Hepatocyte (in vitro differentiated cells): ENCODE measurements around the gene EPHA2. TPM values are rescaled to one million over a fixed set of nuclear protein-coding genes. Genes with fewer than 3 reads are reported as not detected.

Experiments used
- DNase-seq: peaks from one replicate; pipeline ENCODE4 v3.0.0-alpha.2; 2016; ENCODE audit warnings: low spot score
- H2AFZ ChIP-seq: fragments of 200-600 bp; sonication (generic); 2 replicates; pipeline ENCODE4 v1.6.0; 2016; ENCODE audit warnings: antibody characterized with exemption, mild to moderate bottlenecking
- H3K27ac ChIP-seq: fragments of 200-600 bp; sonication (generic); 2 replicates; pipeline ENCODE4 v1.5.1; 2016; ENCODE audit warnings: mild to moderate bottlenecking
- H3K27me3 ChIP-seq: fragments of 200-600 bp; sonication (generic); 2 replicates; pipeline ENCODE4 v1.6.1; 2016
- H3K36me3 ChIP-seq: fragments of 200-600 bp; sonication (generic); replicated peaks from 2 replicates; pipeline ENCODE4 v1.5.1; 2016; ENCODE audit warnings: low read depth; ENCODE audit not compliant: insufficient read depth
- H3K4me1 ChIP-seq: fragments of 200-600 bp; sonication (generic); 2 replicates; pipeline ENCODE4 v1.5.1; 2016; ENCODE audit warnings: mild to moderate bottlenecking, moderate library complexity; ENCODE audit not compliant: insufficient read depth
- H3K4me2 ChIP-seq: fragments of 200-600 bp; sonication (generic); 2 replicates; pipeline ENCODE4 v1.6.0; 2016
- H3K4me3 ChIP-seq: fragments of 200-600 bp; sonication (generic); 2 replicates; pipeline ENCODE4 v1.5.1; 2016; ENCODE audit warnings: mild to moderate bottlenecking
- H3K79me2 ChIP-seq: fragments of 200-600 bp; sonication (generic); 2 replicates; pipeline ENCODE4 v1.6.0; 2017; ENCODE audit warnings: mild to moderate bottlenecking
- H3K9me2 ChIP-seq: fragments of 200-600 bp; sonication (generic); replicated peaks from 2 replicates; pipeline ENCODE4 v1.6.0; 2017; ENCODE audit warnings: mild to moderate bottlenecking; ENCODE audit not compliant: insufficient read depth
- H3K9me3 ChIP-seq: fragments of 200-600 bp; sonication (generic); 2 replicates; pipeline ENCODE4 v1.5.1; 2016; ENCODE audit warnings: low read depth, mild to moderate bottlenecking
- H4K20me1 ChIP-seq: fragments of 200-600 bp; sonication (generic); 2 replicates; pipeline ENCODE4 v1.6.0; 2016; ENCODE audit warnings: mild to moderate bottlenecking; ENCODE audit not compliant: insufficient read depth, poor library complexity, severe bottlenecking
- CTCF ChIP-seq: fragments of 200-600 bp; sonication (generic); IDR thresholded peaks from 2 replicates; pipeline ENCODE4 v1.5.1; 2016; ENCODE audit warnings: antibody characterized with exemption, mild to moderate bottlenecking; ENCODE audit not compliant: poor library complexity
- EZH2 ChIP-seq: fragments of 200-600 bp; sonication (generic); IDR thresholded peaks from 2 replicates; pipeline ENCODE4 v1.6.1; 2016; ENCODE audit warnings: antibody characterized with exemption, mild to moderate bottlenecking, borderline replicate concordance
- EZH2phosphoT487 ChIP-seq: fragments of 200-600 bp; sonication (generic); IDR thresholded peaks from one replicate; pipeline ENCODE4 v1.6.1; 2018; ENCODE audit warnings: antibody characterized with exemption, mild to moderate bottlenecking, low read depth, moderate library complexity; ENCODE audit not compliant: unreplicated experiment, severe bottlenecking
- WGBS: methylation state at CpG from one replicate; pipeline ENCODE4 v1.1.6; 2016; ENCODE audit warnings: low lambda C conversion rate; ENCODE audit errors: missing lambda C conversion rate; 5-methylcytosine and 5-hydroxymethylcytosine counted together
- polyA plus RNA-seq: library from polyadenylated mRNA; unstranded; fragments of >200 nt; fragmentation: Nextera tagmentation; extraction: Ambion mirVana; gene quantifications from 2 replicates; pipeline ENCODE4 v1.2.1, GENCODE V29; 2016
- total RNA-seq: library from RNA; depleted of rRNA; stranded (reverse); fragments of >200 nt; gene quantifications from 2 replicates; pipeline ENCODE4 v1.2.3, GENCODE V29; 2014

Gene EPHA2
- total and polyA plus RNA-seq, 2 experiments from 2014 or later: 20.4 to 27.3 TPM

DNA sequence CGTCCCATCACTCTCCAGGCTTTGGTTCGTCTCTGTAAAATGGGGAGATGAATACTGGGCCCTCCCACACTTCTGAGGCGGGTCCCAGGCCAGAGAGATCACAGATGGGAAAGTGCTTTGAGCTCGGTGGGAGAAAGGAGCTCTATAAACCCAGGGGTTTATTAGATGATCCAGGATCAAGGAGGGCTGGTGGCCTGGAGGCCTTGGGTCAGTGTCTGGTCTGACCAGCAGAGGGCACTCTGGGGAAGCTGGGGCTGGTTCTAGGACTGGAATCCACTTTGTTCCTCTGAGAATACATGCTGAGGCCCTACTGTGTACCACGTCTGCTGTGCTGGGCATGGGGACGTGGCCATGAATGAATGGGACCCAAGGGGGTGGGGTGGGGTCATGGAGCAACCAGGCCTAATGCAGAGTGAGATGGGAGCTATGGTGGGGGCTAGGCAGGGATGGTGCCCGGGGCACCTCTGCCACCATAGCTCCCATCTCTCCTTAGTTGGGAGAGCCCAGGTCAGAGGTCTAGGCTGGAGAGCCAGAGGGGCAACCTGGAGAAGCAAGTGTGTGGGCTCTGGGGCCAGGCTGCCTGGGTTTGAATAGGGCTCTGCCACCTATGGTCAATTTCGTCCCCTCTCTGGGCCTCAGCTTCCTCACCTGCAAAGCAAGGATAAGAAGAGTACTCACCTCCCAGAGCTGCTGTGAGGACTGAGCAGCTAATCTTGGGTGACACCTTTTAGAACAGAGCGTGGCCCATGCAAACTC lies 73.4 kb downstream of the EPHA2 start:
- TF ChIP-seq EZH2phosphoT487: no peak
- TF ChIP-seq CTCF: peak; percentile 84
- no peaks in the 10 kb centered on the region for H3K9me3 ChIP-seq
- H3K9me2 ChIP-seq: no peaks in the 10 kb centered on the region
- peak; percentile 76 for DNase-seq
- no peaks in the 10 kb centered on the region for H3K79me2 ChIP-seq
- WGBS: 79% methylated on average over 9 of the region's 9 CpGs
- no peak overlapping the region for H3K4me3 ChIP-seq
- no peak overlapping the region for H2AFZ ChIP-seq
- H3K27ac ChIP-seq: no peak overlapping the region
- no peaks in the 10 kb centered on the region for H3K27me3 ChIP-seq
- H4K20me1 ChIP-seq: no peaks in the 10 kb centered on the region
- H3K4me1 ChIP-seq: no peaks in the 10 kb centered on the region
- H3K4me2 ChIP-seq: no peak overlapping the region
- H3K36me3 ChIP-seq: no peaks in the 10 kb centered on the region

GRCh38 chr1:16081636-16082035 lies 74.2 kb downstream of the EPHA2 start:
- Histone ChIP-seq H3K9me3 (no peaks in the 10 kb centered on the region), H3K4me3 (no peak overlapping the region), H2AFZ (no peak overlapping the region), H4K20me1 (no peaks in the 10 kb centered on the region), H3K9me2 (no peaks in the 10 kb centered on the region), H3K27me3 (no peaks in the 10 kb centered on the region), H3K4me1 (no peaks in the 10 kb centered on the region), H3K4me2 (no peak overlapping the region), H3K79me2 (no peaks in the 10 kb centered on the region), H3K36me3 (no peaks in the 10 kb centered on the region), H3K27ac (no peak overlapping the region)
- TF ChIP-seq EZH2: no peak
- no peak for TF ChIP-seq CTCF
- no peak for TF ChIP-seq EZH2phosphoT487
- DNase-seq: no peak
- whole genome bisulfite sequencing: 89% methylated on average over 9 of the region's 9 CpGs

GRCh38 chr1:16080422-16081150 lies 75.3 kb downstream of the EPHA2 start:
- Histone ChIP-seq H4K20me1 (no peaks in the 10 kb centered on the region), H3K9me2 (no peaks in the 10 kb centered on the region), H3K4me1 (no peaks in the 10 kb centered on the region), H3K4me3 (no peak overlapping the region), H3K9me3 (no peaks in the 10 kb centered on the region), H3K79me2 (no peaks in the 10 kb centered on the region), H3K27me3 (no peaks in the 10 kb centered on the region), H2AFZ (no peak overlapping the region), H3K36me3 (no peaks in the 10 kb centered on the region), H3K27ac (no peak overlapping the region), H3K4me2 (no peak overlapping the region)
- TF ChIP-seq EZH2 (no peak), EZH2phosphoT487 (no peak), CTCF (no peak)
- WGBS: 90% methylated on average over 5 of the region's 5 CpGs
- no peak for DNase-seq
